ENCODE measurements around the gene WFDC10A.
"Not testable (repeated sequence)": the region's sequence is repeated elsewhere in the genome, so short reads cannot be mapped to it uniquely, and the experiment has no call there.

Gene WFDC10A

DNA sequence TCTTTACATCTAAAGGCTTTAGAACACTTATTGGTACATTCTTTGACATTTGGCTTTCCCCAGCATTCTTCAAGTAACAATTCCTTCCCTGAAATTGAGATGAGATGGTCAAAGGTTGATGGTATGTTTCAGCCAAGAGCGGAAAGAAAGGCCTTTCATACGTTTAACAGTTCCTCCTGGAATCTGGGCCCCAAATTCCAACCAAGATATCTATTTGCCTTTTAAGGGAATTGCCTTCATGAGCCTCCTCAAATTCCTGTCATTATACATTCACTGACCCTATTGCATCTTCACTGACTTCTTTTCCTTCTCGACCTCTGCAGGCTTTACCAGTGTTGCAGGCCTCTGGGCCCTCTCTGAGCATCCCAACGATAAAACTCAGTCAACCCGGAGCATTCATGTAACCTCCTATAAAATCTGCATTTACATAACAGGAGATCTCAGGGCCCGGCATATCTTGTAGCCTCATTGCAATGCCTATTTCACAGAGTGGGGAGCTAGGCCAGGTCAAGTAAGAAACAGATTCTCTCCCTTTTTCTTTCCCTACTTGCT lies 19.8 kb downstream of the WFDC10A start:
- no peak for DNase-seq

- not testable (repeated sequence) for DNase-seq
Measured at GRCh38 chr20:45651726-45652125, 22.2 kb downstream of the WFDC10A start.

DNA sequence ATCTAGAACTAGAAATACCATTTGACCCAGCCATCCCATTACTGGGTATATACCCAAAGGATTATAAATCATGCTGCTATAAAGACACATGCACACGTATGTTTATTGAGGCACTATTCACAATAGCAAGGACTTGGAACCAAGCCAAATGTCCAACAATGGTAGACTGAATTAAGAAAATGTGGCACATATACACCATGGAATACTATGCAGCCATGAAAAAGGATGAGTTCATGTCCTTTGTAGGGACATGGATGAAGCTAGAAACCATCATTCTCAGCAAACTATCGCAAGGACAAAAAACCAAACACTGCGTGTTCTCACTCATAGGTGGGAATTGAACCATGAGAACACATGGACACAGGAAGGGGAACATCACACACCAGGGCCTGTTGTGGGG lies 27.5 kb downstream of the WFDC10A start:
- DNase-seq, result not testable (repeated sequence)

DNA sequence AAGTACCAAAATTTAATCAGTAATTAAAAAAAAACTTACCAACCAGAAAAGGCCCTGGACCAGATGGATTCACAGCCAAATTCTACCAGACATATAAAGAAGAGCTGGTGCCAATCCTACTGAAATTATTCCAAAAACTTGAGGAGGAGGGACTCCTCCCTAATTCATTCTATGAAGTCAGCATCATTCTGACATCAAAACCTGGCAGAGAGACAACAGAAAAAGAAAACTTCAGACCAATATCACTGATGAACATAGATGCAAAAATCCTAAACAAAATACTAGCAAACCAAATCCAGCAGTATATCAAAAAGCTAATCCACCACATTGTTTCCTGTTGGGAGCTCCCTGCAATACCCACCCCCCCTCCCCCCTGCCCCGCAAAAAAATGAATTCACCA lies 40.6 kb downstream of the WFDC10A start, which contains the start of gene WFDC11:
TSS of gene WFDC11 (minus strand) at position 101 of the 400 bp plus-strand sequence. CDS start 19,639 bp downstream, outside the sequence.
- DNase-seq, result no peak

DNA sequence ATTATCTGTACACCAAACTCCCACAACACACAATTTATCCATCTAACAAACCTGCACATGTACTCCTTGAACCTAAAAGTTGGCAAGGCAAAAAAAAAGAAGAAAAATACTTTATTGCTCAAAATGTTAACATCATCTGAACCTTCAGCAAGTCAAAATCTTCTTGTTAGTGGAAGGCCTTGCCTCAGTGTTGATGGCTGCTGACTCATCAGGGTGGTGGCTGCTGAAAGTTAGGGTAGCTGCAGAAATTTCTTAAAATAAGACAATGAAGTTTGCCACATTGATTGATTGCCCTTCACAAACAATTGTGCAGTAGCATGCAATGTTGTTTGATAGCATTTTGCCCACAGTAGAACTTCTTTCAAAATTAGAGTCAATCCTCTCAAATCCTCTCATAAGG lies 43.2 kb downstream of the WFDC10A start:
- no peak for DNase-seq

GRCh38 chr20:45679650-45680049 lies 50.1 kb downstream of the WFDC10A start:
- no peak for DNase-seq

Measured in NCI-H1105 treated with DMSO at 0.1 percent for 48 hours (cell line).